ENCODE measurements around the gene MEIKIN.

GRCh38 chr5:131794586-131794985 is 150.9 kb downstream of the MEIKIN start:
- TF ChIP-seq CTCF (IDR thresholded peaks at IDR 0.05) (no peak), EZH2phosphoT487 (IDR thresholded peaks at IDR 0.05) (no peak), EZH2 (IDR thresholded peaks at IDR 0.05) (no peak)
